GM12801 (cell line): ENCODE measurements around the gene SARNP.

Source experiments
- CTCF ChIP-seq: IDR thresholded peaks from one replicate; pipeline ENCODE4 v1.5.1; 2011; ENCODE audit warnings: control low read depth; ENCODE audit not compliant: insufficient read length; ENCODE audit errors: extremely low read depth

The SARNP gene

GRCh38 chr12:55820679-55821078, 3.2 kb upstream of the SARNP start:
- TF ChIP-seq CTCF, result no peak

GRCh38 chr12:55818886-55819285, 1.4 kb upstream of the SARNP start:
- no peak for TF ChIP-seq CTCF

GRCh38 chr12:55818140-55818728, 710 bp upstream of the SARNP start:
- TF ChIP-seq CTCF, result no peak

GRCh38 chr12:55816881-55817344, 611 bp downstream of the SARNP start:
- TF ChIP-seq CTCF, result no peak

- no peak for TF ChIP-seq CTCF
Observed at GRCh38 chr12:55815473-55815872, 2.1 kb downstream of the SARNP start.

GRCh38 chr12:55814257-55814656, 3.3 kb downstream of the SARNP start:
- TF ChIP-seq CTCF, result no peak

GRCh38 chr12:55812088-55812487, 5.4 kb downstream of the SARNP start:
- TF ChIP-seq CTCF, result no peak

GRCh38 chr12:55809274-55809673, 8.2 kb downstream of the SARNP start:
- no peak for TF ChIP-seq CTCF
